Suprapubic skin (tissue), 4 donors: ENCODE measurements around the gene ADI1.

ENCODE experiments used
- EP300 ChIP-seq: sonication (generic); formaldehyde crosslinking; IDR thresholded peaks from one replicate; pipeline ENCODE4 v1.6.1; 2017; ENCODE audit warnings: antibody characterized with exemption
- POLR2AphosphoS5 ChIP-seq, 3 donors: sonication (generic); formaldehyde crosslinking; IDR thresholded peaks; one replicate each; pipeline ENCODE4 v1.6.1; 2017; ENCODE audit warnings: antibody characterized with exemption in 3 of 3
- TF ChIP-seq, protein P1 (sequence below), 2 donors: fragments of 200-600 bp in 1 of 2; fragments of 450-650 bp in 1 of 2; sonication (generic) in 1 of 2; IDR thresholded peaks; one replicate each; pipeline ENCODE4 v1.5.1; 2016 to 2019; ENCODE audit warnings: antibody characterized with exemption in 2 of 2, mild to moderate bottlenecking in 1 of 2, moderate library complexity in 1 of 2

DNA sequence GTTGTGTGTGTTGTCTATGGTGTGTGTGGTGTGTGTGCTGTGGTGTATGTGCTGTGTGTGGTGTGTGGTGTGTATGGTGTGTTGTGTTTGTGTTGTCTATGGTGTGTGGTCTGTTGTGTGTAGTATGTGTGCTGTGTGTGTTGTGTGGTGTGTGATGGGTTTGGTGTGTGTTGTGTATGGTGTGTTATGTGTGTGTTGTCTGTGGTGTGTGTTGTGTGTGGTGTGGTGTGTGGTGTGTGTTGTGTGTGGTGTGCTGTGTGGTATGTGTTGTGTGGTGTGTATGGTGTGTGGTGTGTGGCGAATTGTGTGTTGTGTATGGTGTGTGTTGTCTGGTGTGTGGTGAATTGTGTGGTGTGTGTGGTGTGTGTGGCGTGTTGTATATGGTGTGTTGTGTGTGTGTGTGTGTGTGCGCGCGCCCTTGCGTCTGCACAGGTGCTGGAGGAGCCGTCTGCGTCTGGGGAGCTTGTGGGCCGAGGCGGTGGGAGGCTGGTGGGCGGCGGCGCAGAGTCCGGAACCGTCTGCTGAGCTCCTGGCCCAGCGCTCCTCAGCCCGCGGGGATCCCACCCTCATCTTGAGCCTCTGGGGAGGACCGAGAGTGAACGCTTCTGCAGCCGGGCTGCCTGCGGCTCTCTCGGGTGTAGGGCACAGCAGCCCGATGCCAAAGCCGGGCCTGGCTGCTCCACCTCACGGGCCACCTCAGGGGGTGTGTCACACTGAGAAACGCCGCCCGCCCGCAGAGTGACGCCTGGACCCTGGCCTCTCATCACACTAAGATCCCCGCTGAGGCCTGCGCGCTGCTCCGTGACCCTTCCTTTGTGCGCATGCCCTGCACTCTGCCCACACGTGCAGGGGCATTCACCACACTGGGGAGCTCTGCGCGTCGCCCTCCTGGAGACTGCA is 8.8 kb upstream of the ADI1 start:
- TF ChIP-seq, protein P1, sequence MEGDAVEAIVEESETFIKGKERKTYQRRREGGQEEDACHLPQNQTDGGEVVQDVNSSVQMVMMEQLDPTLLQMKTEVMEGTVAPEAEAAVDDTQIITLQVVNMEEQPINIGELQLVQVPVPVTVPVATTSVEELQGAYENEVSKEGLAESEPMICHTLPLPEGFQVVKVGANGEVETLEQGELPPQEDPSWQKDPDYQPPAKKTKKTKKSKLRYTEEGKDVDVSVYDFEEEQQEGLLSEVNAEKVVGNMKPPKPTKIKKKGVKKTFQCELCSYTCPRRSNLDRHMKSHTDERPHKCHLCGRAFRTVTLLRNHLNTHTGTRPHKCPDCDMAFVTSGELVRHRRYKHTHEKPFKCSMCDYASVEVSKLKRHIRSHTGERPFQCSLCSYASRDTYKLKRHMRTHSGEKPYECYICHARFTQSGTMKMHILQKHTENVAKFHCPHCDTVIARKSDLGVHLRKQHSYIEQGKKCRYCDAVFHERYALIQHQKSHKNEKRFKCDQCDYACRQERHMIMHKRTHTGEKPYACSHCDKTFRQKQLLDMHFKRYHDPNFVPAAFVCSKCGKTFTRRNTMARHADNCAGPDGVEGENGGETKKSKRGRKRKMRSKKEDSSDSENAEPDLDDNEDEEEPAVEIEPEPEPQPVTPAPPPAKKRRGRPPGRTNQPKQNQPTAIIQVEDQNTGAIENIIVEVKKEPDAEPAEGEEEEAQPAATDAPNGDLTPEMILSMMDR (IDR thresholded peaks at IDR 0.05) = no peak
- no peak for TF ChIP-seq EP300
- TF ChIP-seq POLR2AphosphoS5 (IDR thresholded peaks at IDR 0.05) = no peak
